Activated CD4-positive, alpha-beta T cell treated with anti-CD3 and anti-CD28 coated beads for 36 hours (primary cell): ENCODE measurements around the gene CD226. TPM values are rescaled to one million over a fixed set of nuclear protein-coding genes. Genes with fewer than 3 reads are reported as not detected.

Experiments
- ATAC-seq: fragments of 200-7000 bp; cut with Tn5 transposase; one replicate; pipeline ENCODE4 v1.10.0; 2021; ENCODE audit warnings: mild to moderate bottlenecking, moderate library complexity
- CTCF ChIA-PET: fragments of 350-600 bp; sonication (Branson Sonifier 250); formaldehyde crosslinking; loops from one replicate; lab custom pipeline; 2021; ENCODE audit warnings: antibody characterized with exemption; lab: Charles Lee
- POLR2A ChIA-PET: fragments of 350-600 bp; sonication (Branson Sonifier 250); formaldehyde crosslinking; loops from one replicate; lab custom pipeline; 2021; ENCODE audit warnings: antibody characterized with exemption, inconsistent platforms; lab: Charles Lee
- DNase-seq: peaks from one replicate; pipeline ENCODE4 v3.0.0-alpha.2; 2020
- H3K27ac Mint-ChIP-seq: one replicate; pipeline ENCODE4 v1.8.0; 2021; ENCODE audit warnings: mixed read lengths
- H3K27me3 Mint-ChIP-seq: one replicate; pipeline ENCODE4 v1.8.0; 2021; ENCODE audit warnings: mixed read lengths
- H3K36me3 Mint-ChIP-seq: one replicate; pipeline ENCODE4 v1.8.0; 2021; ENCODE audit warnings: low read depth, mixed read lengths
- H3K4me1 Mint-ChIP-seq: one replicate; pipeline ENCODE4 v1.8.0; 2021; ENCODE audit warnings: mixed read lengths
- H3K4me3 Mint-ChIP-seq: one replicate; pipeline ENCODE4 v1.8.0; 2021; ENCODE audit warnings: mild to moderate bottlenecking, moderate library complexity, mixed read lengths
- H3K9me3 Mint-ChIP-seq: one replicate; pipeline ENCODE4 v1.8.0; 2021; ENCODE audit warnings: low read depth, mixed read lengths
- intact Hi-C, 2 experiments: fragments of 100-400 bp; cut with DNase I in 1 of 2; cut with micrococcal nuclease in 1 of 2; formaldehyde crosslinking; loops; one replicate each; pipeline versions ENCODE4 v1.14.2 to v1.15.1; 2022 to 2024; cut with DNase I, micrococcal nuclease
- total RNA-seq, 2 experiments: library from RNA; stranded (reverse); gene quantifications; one replicate each; pipeline ENCODE4 v1.2.3, GENCODE V29; 2021

The CD226 gene
- total RNA-seq, 2 experiments from 2014 or later, result 53.3 to 56.9 TPM

DNA sequence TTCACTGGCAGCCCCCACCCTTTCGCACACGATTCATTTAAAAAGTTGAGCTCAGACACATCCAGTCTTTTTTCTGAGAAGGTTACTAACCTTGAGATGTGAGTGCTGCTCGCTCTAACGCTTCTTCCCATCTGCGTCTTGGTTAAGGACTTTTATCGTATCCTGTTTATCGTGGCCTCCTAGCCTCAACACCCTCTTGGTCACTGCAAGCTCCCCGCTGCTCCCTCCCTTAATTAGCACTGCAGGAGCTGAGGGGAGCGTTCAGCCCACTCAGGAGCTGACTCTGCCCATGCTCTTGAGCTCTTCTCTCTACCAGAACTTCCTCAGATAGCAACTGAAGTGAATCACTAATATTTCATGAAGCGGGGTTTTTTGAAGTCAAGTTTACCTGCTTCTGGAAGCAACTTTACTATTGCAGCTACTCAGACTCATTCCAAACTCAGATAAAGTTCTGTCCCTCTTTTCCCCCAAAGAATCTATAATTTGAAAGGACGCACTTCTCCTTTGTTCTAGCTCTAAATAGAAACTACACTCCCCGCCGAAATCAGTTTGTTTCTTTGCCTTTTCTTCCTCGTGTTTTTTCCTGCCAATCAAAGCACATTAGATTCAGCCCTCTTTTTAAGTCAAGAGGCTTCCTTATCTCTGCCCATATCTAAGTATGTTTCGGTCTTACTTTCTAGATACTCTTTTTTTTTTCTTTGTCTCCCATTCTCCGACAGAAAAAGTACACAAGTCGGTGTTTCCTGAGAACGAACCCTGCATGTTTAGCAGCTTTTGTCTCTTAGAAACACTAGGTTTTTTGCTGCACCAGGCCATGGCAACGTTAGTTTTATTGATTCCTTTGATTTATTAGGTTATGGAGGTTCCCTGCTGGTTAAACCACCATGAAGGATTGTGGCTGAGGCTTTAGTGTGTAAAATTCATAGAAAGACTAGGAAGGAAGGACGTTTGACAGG is 9.3 kb upstream of the CD226 start:
- Mint-ChIP-seq H3K27ac (no peak overlapping the region), H3K9me3 (peaks cover 2% of the 10 kb centered on the region), H3K4me3 (no peak overlapping the region), H3K36me3 (peaks cover 11% of the 10 kb centered on the region), H3K27me3 (no peaks in the 10 kb centered on the region), H3K4me1 (peaks cover 22% of the 10 kb centered on the region)
- DNase-seq (peak; percentile 64), ATAC-seq (peak; percentile 45)
- POLR2A ChIA-PET, result interaction anchor here (0.7 to 3.1 kb wide), 9 partner anchors 11 to 73 kb away, joined by 3 to 19 read pairs (median 9); partner anchors contain the start of gene CD226
- intact Hi-C loops, result loop anchor here (1.0 to 10.0 kb wide), 9 partner anchors 8 to 320 kb away; partner anchors contain the start of gene RTTN (in 1 of the 2)
- CTCF ChIA-PET, result interaction anchor here (0.5 to 1.7 kb wide), 15 partner anchors 11 to 228 kb away, joined by 3 to 14 read pairs (median 5); no protein-coding TSS in a partner anchor

DNA sequence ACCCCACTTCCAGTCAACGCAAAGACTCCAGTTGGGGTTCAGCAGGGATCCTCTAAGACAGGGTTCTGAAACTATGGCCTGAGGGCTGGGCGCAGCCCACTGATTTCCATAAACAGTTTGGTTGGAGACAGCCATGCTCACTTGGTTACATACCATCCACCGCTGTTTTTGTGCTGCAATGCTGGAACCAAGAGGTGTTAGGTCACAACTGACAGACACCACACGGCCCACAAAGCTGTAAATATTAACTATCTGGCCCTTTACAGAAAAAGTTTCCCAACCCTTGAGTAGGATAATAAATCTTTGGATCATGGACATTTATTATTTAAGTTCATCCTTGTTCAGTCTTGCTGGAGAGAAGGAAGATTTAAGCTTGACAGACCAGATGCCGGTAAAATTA is 8.4 kb upstream of the CD226 start:
- peaks cover 2% of the 10 kb centered on the region for H3K9me3 Mint-ChIP-seq
- H3K4me1 Mint-ChIP-seq, result peaks cover 31% of the 10 kb centered on the region
- H3K4me3 Mint-ChIP-seq, result no peak overlapping the region
- H3K27ac Mint-ChIP-seq, result no peak overlapping the region
- ChIA-PET CTCF (interaction anchor here (0.8 to 1.7 kb wide), 12 partner anchors 12 to 117 kb away, joined by 3 to 14 read pairs (median 6); no protein-coding TSS in a partner anchor), POLR2A (interaction anchor here (1.0 to 3.1 kb wide), 7 partner anchors 10 to 72 kb away, joined by 3 to 19 read pairs (median 9); partner anchors contain the start of gene CD226)
- intact Hi-C loops, result loop anchor here (2.0 to 10.0 kb wide), 5 partner anchors 23 to 319 kb away; partner anchors contain the start of gene RTTN (in 1 of the 2)
- no peaks in the 10 kb centered on the region for H3K27me3 Mint-ChIP-seq
- peak; percentile 16 for ATAC-seq
- peak; percentile 55 for DNase-seq
- peaks cover 18% of the 10 kb centered on the region for H3K36me3 Mint-ChIP-seq

DNA sequence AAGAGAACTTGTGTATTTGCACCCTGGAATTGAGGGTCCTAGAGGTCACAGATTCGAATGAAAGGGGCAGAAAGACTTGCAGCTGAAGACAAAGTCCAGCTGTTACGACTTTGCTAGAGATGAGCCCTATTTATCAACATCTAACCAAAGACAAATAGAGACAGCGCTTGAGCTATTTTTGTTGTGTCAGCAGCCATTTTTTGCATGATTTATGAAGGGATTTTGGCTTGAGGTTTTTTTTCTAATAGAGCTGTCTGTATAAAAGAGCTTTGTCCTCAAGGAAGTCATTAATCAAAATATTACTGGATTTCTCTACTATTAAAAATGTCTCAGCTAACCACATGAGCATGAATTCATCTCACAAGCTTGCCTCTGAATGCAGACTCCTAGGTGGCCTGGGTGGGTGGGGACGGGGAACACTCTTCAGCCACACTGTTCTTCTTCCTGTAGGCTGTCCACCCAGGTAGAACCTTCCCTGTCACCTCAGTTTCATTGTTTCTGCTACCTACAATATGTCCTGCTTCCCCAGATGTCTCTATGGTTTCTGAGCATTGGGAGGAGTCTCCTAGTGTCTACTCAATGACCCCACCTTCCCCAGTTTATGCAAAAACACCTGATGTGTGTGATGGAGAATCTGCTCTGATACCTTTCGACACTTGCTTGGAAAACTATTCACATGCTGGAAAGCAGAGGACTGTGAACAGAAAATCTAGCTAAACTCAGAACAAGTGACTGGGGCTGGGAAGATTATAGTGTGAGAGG is 7.2 kb upstream of the CD226 start:
- ChIA-PET CTCF (interaction anchor here (0.7 to 1.4 kb wide), 4 partner anchors 11 to 38 kb away, joined by 3 to 5 read pairs (median 3); no protein-coding TSS in a partner anchor), POLR2A (interaction anchor here (0.6 to 3.1 kb wide), 3 partner anchors 9 to 188 kb away, joined by 3 to 18 read pairs (median 4); partner anchors contain the start of gene CD226)
- ATAC-seq (peak; percentile 10), DNase-seq (peak; percentile 26)
- peak overlapping the region; percentile 78 for H3K27ac Mint-ChIP-seq
- H3K27me3 Mint-ChIP-seq, result no peaks in the 10 kb centered on the region
- H3K4me3 Mint-ChIP-seq, result no peak overlapping the region
- H3K36me3 Mint-ChIP-seq, result peaks cover 18% of the 10 kb centered on the region
- H3K4me1 Mint-ChIP-seq, result peaks cover 31% of the 10 kb centered on the region
- intact Hi-C loops, result loop anchor here (5.0 to 10.0 kb wide), 3 partner anchors 120 to 318 kb away; partner anchors contain the start of gene RTTN (in 1 of the 2)
- H3K9me3 Mint-ChIP-seq, result peaks cover 2% of the 10 kb centered on the region

DNA sequence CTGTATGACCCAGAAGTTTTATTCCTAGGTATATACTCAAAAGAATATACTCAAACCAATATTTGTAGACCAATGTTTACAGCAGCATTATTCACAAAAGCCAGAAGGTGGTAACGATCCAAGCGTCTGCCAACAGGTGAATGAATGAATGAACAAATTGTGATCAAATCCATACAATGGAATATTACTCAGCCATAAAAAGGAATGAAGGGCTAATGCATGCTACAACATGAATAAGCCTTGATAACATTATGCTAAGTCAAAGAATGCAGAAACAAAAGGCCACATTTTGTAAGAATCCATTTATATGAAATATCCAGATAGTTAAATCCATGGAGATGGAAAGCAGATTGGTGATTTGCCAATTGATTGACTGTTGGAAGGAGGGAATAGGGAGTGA is 5.5 kb upstream of the CD226 start:
- intact Hi-C loops, result loop anchor here in 1 of 2 experiments (10.0 kb wide), 1 partner anchor 122 kb away; no protein-coding TSS in a partner anchor

DNA sequence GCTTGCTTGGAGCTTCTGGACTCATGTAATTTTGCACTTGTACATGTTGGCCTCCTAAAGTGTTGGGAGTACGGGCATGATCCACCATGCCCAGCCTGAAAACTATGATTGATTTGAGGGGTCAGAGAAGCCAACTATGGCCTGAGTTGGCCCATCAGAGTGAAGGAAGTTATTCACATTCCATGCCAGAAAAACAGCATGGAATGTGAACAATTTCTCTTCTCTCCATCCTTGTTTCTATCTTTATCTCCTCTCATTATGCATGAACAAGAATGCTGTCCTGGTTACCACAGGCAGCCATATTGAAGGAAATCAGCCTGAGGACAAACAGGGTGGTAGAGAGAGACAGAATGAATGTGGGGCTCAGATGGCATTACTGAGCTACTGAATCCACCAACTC is 3.5 kb upstream of the CD226 start:
- H3K4me3 Mint-ChIP-seq, result no peak overlapping the region
- DNase-seq (no peak), ATAC-seq (no peak)
- peaks cover 41% of the 10 kb centered on the region for H3K4me1 Mint-ChIP-seq
- CTCF ChIA-PET, result interaction anchor here (1.8 kb wide), 1 partner anchor 14 kb away, joined by 3 read pairs; no protein-coding TSS in a partner anchor
- H3K27me3 Mint-ChIP-seq, result no peaks in the 10 kb centered on the region
- intact Hi-C loops, result loop anchor here in 1 of 2 experiments (10.0 kb wide), 1 partner anchor 124 kb away; no protein-coding TSS in a partner anchor
- H3K27ac Mint-ChIP-seq, result peak overlapping the region; percentile 73
- POLR2A ChIA-PET, result interaction anchor here (0.7 kb wide), 1 partner anchor 14 kb away, joined by 5 read pairs; no protein-coding TSS in a partner anchor
- peaks cover 2% of the 10 kb centered on the region for H3K9me3 Mint-ChIP-seq
- H3K36me3 Mint-ChIP-seq, result peaks cover 29% of the 10 kb centered on the region

More for the DNA sequence above, 5.5 kb upstream of the CD226 start:
- no peaks in the 10 kb centered on the region for H3K27me3 Mint-ChIP-seq
- DNase-seq (no peak), ATAC-seq (no peak)
- H3K4me1 Mint-ChIP-seq, result peaks cover 31% of the 10 kb centered on the region
- POLR2A ChIA-PET, result no interaction called here
- H3K27ac Mint-ChIP-seq, result peak overlapping the region; percentile 14
- peaks cover 18% of the 10 kb centered on the region for H3K36me3 Mint-ChIP-seq
- no peak overlapping the region for H3K4me3 Mint-ChIP-seq
- CTCF ChIA-PET, result no interaction called here
- H3K9me3 Mint-ChIP-seq, result peaks cover 2% of the 10 kb centered on the region

DNA sequence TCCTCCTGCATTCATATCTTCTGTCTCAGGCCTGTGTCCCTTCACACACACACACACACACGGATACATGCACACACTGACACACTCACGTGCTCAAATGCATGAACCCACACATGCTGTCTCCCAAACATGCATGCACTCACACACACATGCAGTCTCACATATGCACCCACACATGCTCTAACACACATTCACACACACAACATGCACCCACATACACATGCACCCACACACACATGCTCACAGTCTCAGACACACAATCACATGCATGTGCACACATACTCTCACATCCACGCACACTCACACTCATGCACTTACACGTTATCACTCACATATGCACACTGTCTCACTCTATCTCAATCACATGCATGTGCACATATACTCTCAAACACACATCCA is 1.9 kb upstream of the CD226 start:
- CTCF ChIA-PET, result interaction anchor here (0.6 kb wide), 1 partner anchor 60 kb away, joined by 3 read pairs; no protein-coding TSS in a partner anchor
- POLR2A ChIA-PET, result no interaction called here
- H3K4me3 Mint-ChIP-seq, result no peak overlapping the region
- DNase-seq, result no peak
- ATAC-seq, result no peak
- H3K27ac Mint-ChIP-seq, result no peak overlapping the region
- peaks cover 2% of the 10 kb centered on the region for H3K9me3 Mint-ChIP-seq
- H3K36me3 Mint-ChIP-seq, result peaks cover 43% of the 10 kb centered on the region
- intact Hi-C loops, result loop anchor here (1.0 to 5.0 kb wide), 4 partner anchors 8 to 60 kb away; no protein-coding TSS in a partner anchor
- no peaks in the 10 kb centered on the region for H3K27me3 Mint-ChIP-seq
- peaks cover 49% of the 10 kb centered on the region for H3K4me1 Mint-ChIP-seq

DNA sequence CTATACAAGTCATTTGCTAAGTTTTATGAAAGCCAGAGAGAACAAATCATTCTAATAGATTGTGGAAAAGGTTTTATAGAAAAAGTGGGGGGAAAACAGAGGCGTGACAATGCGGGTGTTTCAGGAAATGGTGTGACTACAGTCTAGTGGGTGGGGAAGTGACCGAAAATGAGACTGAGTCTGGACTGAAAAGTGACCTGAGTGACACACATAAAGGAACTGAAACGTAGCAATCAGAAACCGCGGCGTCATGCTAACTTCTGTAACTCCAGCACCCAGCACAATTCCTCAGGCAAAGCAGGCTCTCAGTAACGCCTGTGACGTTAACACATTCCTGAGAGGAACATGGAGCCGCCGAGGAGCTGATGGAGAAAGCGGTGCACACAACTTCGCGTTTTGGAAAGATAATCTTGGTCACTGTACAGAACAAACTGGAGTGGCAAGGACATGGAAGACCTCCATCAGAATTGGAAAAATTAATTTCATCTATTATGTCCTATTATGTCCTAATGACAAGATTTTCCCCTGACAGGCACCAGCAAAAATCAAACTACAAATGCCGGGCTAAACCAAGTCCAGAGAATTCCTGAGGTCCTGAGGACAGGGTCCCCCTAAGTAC is 1.4 kb upstream of the CD226 start:
- Mint-ChIP-seq H3K27ac (no peak overlapping the region), H3K9me3 (peaks cover 2% of the 10 kb centered on the region), H3K27me3 (no peaks in the 10 kb centered on the region), H3K4me3 (no peak overlapping the region), H3K4me1 (peaks cover 50% of the 10 kb centered on the region), H3K36me3 (peaks cover 47% of the 10 kb centered on the region)
- peak; percentile 82 for DNase-seq
- intact Hi-C loops, result loop anchor here (1.0 to 5.0 kb wide), 5 partner anchors 8 to 60 kb away; no protein-coding TSS in a partner anchor
- ChIA-PET CTCF (interaction anchor here (0.6 kb wide), 1 partner anchor 60 kb away, joined by 3 read pairs; no protein-coding TSS in a partner anchor), POLR2A (no interaction called here)
- peak; percentile 57 for ATAC-seq

DNA sequence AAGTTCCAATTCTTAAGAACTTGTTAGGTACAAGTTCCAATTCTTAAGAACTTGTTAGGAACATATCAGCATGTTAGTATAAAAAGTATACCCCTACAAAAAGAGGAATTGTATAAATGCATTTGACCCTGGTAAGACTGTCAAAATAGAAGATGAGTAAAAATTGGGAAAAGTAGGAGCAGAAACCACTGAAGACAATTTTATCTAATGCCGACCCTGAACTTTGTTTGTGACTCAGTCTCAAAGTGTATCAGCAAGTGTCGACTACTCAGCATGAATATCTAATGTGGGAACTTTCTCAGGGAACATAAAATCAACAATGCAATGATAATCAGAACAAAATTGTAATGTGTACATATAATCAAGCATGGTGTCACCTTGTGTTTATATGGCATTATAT is 583 bp upstream of the CD226 start:
- H3K27ac Mint-ChIP-seq, result no peak overlapping the region
- intact Hi-C loops, result loop anchor here (1.0 to 5.0 kb wide), 5 partner anchors 9 to 59 kb away; no protein-coding TSS in a partner anchor
- no peak overlapping the region for H3K4me3 Mint-ChIP-seq
- no peaks in the 10 kb centered on the region for H3K27me3 Mint-ChIP-seq
- POLR2A ChIA-PET, result no interaction called here
- H3K4me1 Mint-ChIP-seq, result peaks cover 54% of the 10 kb centered on the region
- DNase-seq (no peak), ATAC-seq (no peak)
- peaks cover under 1% of the 10 kb centered on the region for H3K9me3 Mint-ChIP-seq
- CTCF ChIA-PET, result no interaction called here
- H3K36me3 Mint-ChIP-seq, result peaks cover 52% of the 10 kb centered on the region

DNA sequence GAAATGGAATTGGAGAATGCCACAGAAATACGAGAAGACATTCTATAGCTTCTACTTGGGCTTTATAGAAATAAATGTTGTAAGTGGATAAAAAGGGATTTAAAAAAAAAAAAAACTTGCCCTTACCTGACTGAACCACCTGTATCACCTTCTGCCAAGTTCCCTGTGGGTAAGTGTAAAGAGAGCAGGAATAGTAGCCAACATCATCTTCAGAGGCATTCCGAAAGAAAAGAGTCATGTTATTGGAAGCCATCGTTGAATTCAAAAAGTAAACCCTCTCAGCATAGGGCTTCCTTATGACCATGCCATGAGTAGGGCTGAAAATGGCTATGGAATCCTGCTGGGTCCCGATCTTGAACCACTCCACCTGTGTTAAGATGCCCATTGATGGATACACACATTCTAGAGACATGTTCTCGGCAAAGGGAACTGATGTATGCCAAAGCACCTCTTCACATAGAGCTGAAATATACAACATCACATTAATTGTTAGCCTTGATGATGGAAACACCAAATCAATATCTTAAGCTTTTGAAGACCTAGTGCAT is 991 bp downstream of the CD226 start:
- Mint-ChIP-seq H3K4me1 (peaks cover 56% of the 10 kb centered on the region), H3K9me3 (peaks cover 10% of the 10 kb centered on the region), H3K4me3 (no peak overlapping the region), H3K27me3 (no peaks in the 10 kb centered on the region), H3K27ac (no peak overlapping the region), H3K36me3 (peaks cover 59% of the 10 kb centered on the region)
- POLR2A ChIA-PET, result interaction anchor here (0.9 to 3.0 kb wide), 2 partner anchors 9 to 11 kb away, joined by 4 to 18 read pairs; no protein-coding TSS in a partner anchor
- DNase-seq, result no peak
- intact Hi-C loops, result loop anchor here in 1 of 2 experiments (5.0 kb wide), 1 partner anchor 36 kb away; no protein-coding TSS in a partner anchor
- ATAC-seq, result no peak
- CTCF ChIA-PET, result interaction anchor here (0.7 to 1.2 kb wide), 4 partner anchors 10 to 48 kb away, joined by 3 to 4 read pairs (median 3); no protein-coding TSS in a partner anchor
